Urothelium cell line (cell line): Measurements from ENCODE around the gene BDP1.
"Not testable (repeated sequence)": the region's sequence is repeated elsewhere in the genome, so short reads cannot be mapped to it uniquely, and the experiment has no call there.

ENCODE experiments used
- DNase-seq: peaks from one replicate; pipeline ENCODE4 v3.0.0; 2011; ENCODE audit warnings: low spot score, mixed read lengths
- FAIRE-seq: peaks from 2 replicates; lab custom pipeline; 2011; peaks lifted over from hg19 to GRCh38; lab: Jason Lieb, UNC

Gene BDP1

GRCh38 chr5:71601222-71602026 lies 146.0 kb downstream of the BDP1 start:
- FAIRE-seq: no peak
- DNase-seq: peak; percentile 92

- not testable (repeated sequence) for FAIRE-seq, DNase-seq
Measured at GRCh38 chr5:71609916-71610315, 154.5 kb downstream of the BDP1 start.

GRCh38 chr5:71615809-71616208 lies 160.4 kb downstream of the BDP1 start:
- DNase-seq (no peak), FAIRE-seq (no peak)
